Measurements from ENCODE around the gene PHF21B. TPM values are rescaled to one million over a fixed set of nuclear protein-coding genes. Genes with fewer than 3 reads are reported as not detected.

The PHF21B gene
- total and polyA plus RNA-seq, 2 of the 8 experiments (the other 6 are each of a cell fraction or from before 2014, with no cell fraction given): 19.3 to 68.1 TPM

- 0 out of 2 replicates have a peak overlapping the region, but pooled peaks have one; percentile 17 for H2BK12ac ChIP-seq (ENCODE audit: low read depth, low read length)
- no peak overlapping the region for H2AFZ ChIP-seq (ENCODE audit: low read length)
- H3K27ac ChIP-seq (ENCODE audit: low read depth, low read length): no peak overlapping the region
- no peak overlapping the region for H4K5ac ChIP-seq (ENCODE audit: insufficient read length, low read depth, low read length)
- ChIA-PET CTCF (ENCODE audit: partially characterized antibody) (interaction anchor here (0.5 to 1.7 kb wide), 8 partner anchors 11 to 298 kb away, joined by 3 to 5 read pairs (median 4); no protein-coding TSS in a partner anchor), POLR2A (ENCODE audit: partially characterized antibody) (interaction anchor here (0.6 to 1.2 kb wide), 5 partner anchors 14 to 222 kb away, joined by 3 to 4 read pairs (median 3); partner anchors contain the start of gene NUP50)
- H3K4me2 ChIP-seq (ENCODE audit: insufficient read depth in 1 of 2, low read depth in 2 of 2, low read length in 2 of 2): no peak overlapping the region; a peak in 1 of 4 replicates
- H3K18ac ChIP-seq (ENCODE audit: extremely low read depth, low read length): peak overlapping the region; percentile 52; the same call in 1 of the 2 replicates
- H2BK20ac ChIP-seq (ENCODE audit: low read length): no peak overlapping the region
- H3K56ac ChIP-seq (replicated peaks; ENCODE audit: insufficient read length, low read depth, low read length): no peak overlapping the region
- H2BK120ac ChIP-seq (replicated peaks; ENCODE audit: low read depth, low read length): no peak overlapping the region
- no peak overlapping the region for H3K14ac ChIP-seq (ENCODE audit: insufficient read length)
- H3K9ac ChIP-seq (replicated peaks in 1 of 4; ENCODE audit: extremely low read depth in 1 of 4, low read depth in 3 of 4, low read length in 3 of 4): no peak overlapping the region
- DNase-seq (ENCODE audit: low read depth in 1 of 2, low spot score in 2 of 2) (no peak), FAIRE-seq (no peak)
- H3K23me2 ChIP-seq (ENCODE audit: low read depth, low read length): no peaks in the 10 kb centered on the region
- H3K27me3 ChIP-seq (replicated peaks in 1 of 4; ENCODE audit: control insufficient read depth in 3 of 4, extremely low read depth in 1 of 4, insufficient read depth in 3 of 4, low read length in 3 of 4): no peaks in the 10 kb centered on the region
- no peak overlapping the region for H4K8ac ChIP-seq (ENCODE audit: extremely low read depth, insufficient read depth, low read length)
- no peaks in the 10 kb centered on the region for H3K9me3 ChIP-seq (ENCODE audit: insufficient read depth in 2 of 2, low read depth in 1 of 2, low read length in 1 of 2)
- H3K23ac ChIP-seq (ENCODE audit: insufficient read length): no peak overlapping the region
- no peak overlapping the region for H3K4ac ChIP-seq (replicated peaks; ENCODE audit: insufficient read length, low read depth, low read length)
- peaks cover 14% of the 10 kb centered on the region for H3K79me1 ChIP-seq (ENCODE audit: low read depth, low read length)
- peaks cover 0 to 43% (median 30%) of the 10 kb centered on the region in 4 experiments; a peak in 4 of 7 replicates for H3K4me1 ChIP-seq (replicated peaks in 1 of 4; ENCODE audit: control insufficient read depth in 3 of 4, insufficient read depth in 4 of 4, low read length in 3 of 4)
- H3K36me3 ChIP-seq (ENCODE audit: control insufficient read depth in 2 of 4, insufficient read depth in 4 of 4, low read length in 3 of 4): 0 out of 8 replicates have a peak, but pooled peaks cover 0 to under 1% (median 0%) of the 10 kb centered on the region in 4 experiments
- 0 out of 2 replicates have a peak overlapping the region, but pooled peaks have one; percentile 3 for H2BK5ac ChIP-seq (ENCODE audit: low read depth, low read length)
- no peak overlapping the region for H4K91ac ChIP-seq (replicated peaks; ENCODE audit: insufficient read length, low read length)
- TF ChIP-seq SUZ12 (IDR thresholded peaks at IDR 0.05; ENCODE audit: low read length): no peak
- TF ChIP-seq RAD21 (IDR thresholded peaks at IDR 0.05 in 1 of 2, conservative IDR thresholded peaks at IDR 0.05 in 1 of 2; ENCODE audit: low read depth in 2 of 2, low read length in 2 of 2): peak in 1 of 2 experiments; percentile 31; a peak in 2 of 4 replicates
- H4K20me1 ChIP-seq (replicated peaks in 1 of 2; ENCODE audit: control insufficient read depth in 1 of 2, insufficient read depth in 2 of 2, low read length in 2 of 2): peaks cover 30 to 45% of the 10 kb centered on the region in 2 experiments
- peaks cover 0 to 4% of the 10 kb centered on the region in 2 experiments; a peak in 1 of 4 replicates for H3K79me2 ChIP-seq (ENCODE audit: control insufficient read depth in 1 of 2, insufficient read depth in 2 of 2, low read length in 2 of 2)
- WGBS, 2 experiments (ENCODE audit: extremely low coverage in 1 of 2, insufficient coverage in 1 of 2, insufficient read length in 1 of 2, insufficient replicate concordance in 2 of 2, low coverage in 1 of 2, low lambda C conversion rate in 2 of 2, missing lambda C conversion rate in 1 of 2): 83% methylated on average over 13 of the region's 15 CpGs; no CpG with 5 or more reads in 1 of the 2 experiments
- no peak overlapping the region for H2AK5ac ChIP-seq (ENCODE audit: low read depth, low read length)
- H3K4me3 ChIP-seq (ENCODE audit: extremely low read depth in 1 of 4, insufficient read depth in 2 of 4, low read depth in 3 of 4, low read length in 4 of 4): no peak overlapping the region
- H2BK15ac ChIP-seq (ENCODE audit: low read length): no peak overlapping the region
Observed at GRCh38 chr22:44941207-44941606, 68.6 kb downstream of the PHF21B start.

Data from H1 (cell line).